Aorta (tissue), 5 donors: Measurements from ENCODE around the gene FZD1. TPM values are rescaled to one million over a fixed set of nuclear protein-coding genes. Genes with fewer than 3 reads are reported as not detected.

Experiments used
- ATAC-seq: fragments of 200-7000 bp; cut with Tn5 transposase; one replicate; pipeline ENCODE4 v1.9.1; 2022; ENCODE audit warnings: moderate library complexity; ENCODE audit not compliant: low FRiP score
- DNase-seq, 2 donors: peaks; one replicate each; pipeline ENCODE4 v3.0.0-alpha.2; 2020
- H3K27ac ChIP-seq, 2 donors: one replicate each; pipeline ENCODE4 v1.5.1; 2013; ENCODE audit warnings: low read length in 2 of 2, mild to moderate bottlenecking in 2 of 2, moderate library complexity in 2 of 2, control low read depth in 1 of 2, inconsistent platforms in 1 of 2, low read depth in 1 of 2
- H3K27me3 ChIP-seq, 2 donors: one replicate each; pipeline ENCODE4 v1.6.1; 2013; ENCODE audit warnings: control low read depth in 1 of 2, low read length in 1 of 2, mild to moderate bottlenecking in 1 of 2, moderate library complexity in 1 of 2; ENCODE audit not compliant: insufficient read depth in 2 of 2, control insufficient read depth in 1 of 2
- H3K36me3 ChIP-seq, 2 donors: one replicate each; pipeline ENCODE4 v1.6.1; 2013; ENCODE audit warnings: control low read depth in 1 of 2, low read length in 1 of 2, mild to moderate bottlenecking in 1 of 2; ENCODE audit not compliant: insufficient read depth in 2 of 2, control insufficient read depth in 1 of 2
- H3K4me1 ChIP-seq, 2 donors: one replicate each; pipeline ENCODE4 v1.6.1; 2013; ENCODE audit warnings: low read length in 2 of 2, control low read depth in 1 of 2, mild to moderate bottlenecking in 1 of 2, moderate library complexity in 1 of 2; ENCODE audit not compliant: insufficient read depth in 2 of 2, control insufficient read depth in 1 of 2
- H3K4me3 ChIP-seq, 2 donors: one replicate each; pipeline ENCODE4 v1.5.1; 2013; ENCODE audit warnings: low read length in 2 of 2, control low read depth in 1 of 2, mild to moderate bottlenecking in 1 of 2
- H3K9me3 ChIP-seq: one replicate; pipeline ENCODE4 v1.6.1; 2013; ENCODE audit warnings: mild to moderate bottlenecking, low read length; ENCODE audit not compliant: control insufficient read depth
- WGBS, 2 donors: extraction: QIAGEN DNeasy Blood & Tissue Kit; methylation state at CpG; one replicate each; pipeline ENCODE4 v1.1.7; 2013; 5-methylcytosine and 5-hydroxymethylcytosine counted together
- intact Hi-C, 2 donors: fragments of 100-400 bp; cut with DNase I; formaldehyde crosslinking; loops; one replicate each; pipeline versions ENCODE4 v1.14.2 to v1.15.0; 2022
- polyA plus RNA-seq, 2 donors: library from polyadenylated mRNA; stranded (reverse); fragments of 200-250 nt; gene quantifications; one replicate each; pipeline ENCODE4 v1.2.3, GENCODE V29; 2013
- total RNA-seq, 2 donors: library from RNA; stranded (reverse); fragmentation: NEBNext Ultra II Directional; extraction: Animal tissue kit (Norgen Biotek cat#: 25700); gene quantifications; one replicate each; pipeline ENCODE4 v1.2.1, GENCODE V29; 2021
- donor health status: healthy with polysubstance abuse.
- donor health status: Bipolar disorder and iron deficiency.
- donor health status: DM: no; HTN: no; CAD: no.
- donor health status: DM: no; HTN: no; CAD: no.
- donor health status: DM: yes; HTN: yes; CAD: no.

FZD1 gene
- total and polyA plus RNA-seq, 4 donors, result 8.8 to 49.2 (median 27.3) TPM

GRCh38 chr7:91250706-91251105, 13.5 kb upstream of the FZD1 start:
- Histone ChIP-seq H3K4me1 (no peaks in the 10 kb centered on the region), H3K9me3 (no peaks in the 10 kb centered on the region), H3K4me3 (no peak overlapping the region), H3K27ac (no peak overlapping the region), H3K36me3 (no peaks in the 10 kb centered on the region), H3K27me3 (no peaks in the 10 kb centered on the region)
- ATAC-seq (no peak), DNase-seq (no peak)
- WGBS, 2 donors, result 94 to 95% methylated on average over 4 of the region's 4 CpGs
- intact Hi-C loops, result no loop called here

- ATAC-seq (no peak), DNase-seq (no peak)
- Histone ChIP-seq H3K36me3 (no peaks in the 10 kb centered on the region), H3K27me3 (no peaks in the 10 kb centered on the region), H3K4me3 (no peak overlapping the region), H3K27ac (no peak overlapping the region), H3K9me3 (no peaks in the 10 kb centered on the region), H3K4me1 (no peaks in the 10 kb centered on the region)
- intact Hi-C loops, result no loop called here
- WGBS, 2 donors, result 96 to 98% methylated on average over 3 of the region's 3 CpGs
Measured at GRCh38 chr7:91251877-91252276, 12.4 kb upstream of the FZD1 start.

- WGBS, 2 donors, result 1% methylated on average over 32 of the region's 32 CpGs
- DNase-seq, result peak; percentile 71 to 88
- no peaks in the 10 kb centered on the region for H3K27me3 ChIP-seq
- H3K4me1 ChIP-seq, result no peaks in the 10 kb centered on the region
- no peaks in the 10 kb centered on the region for H3K36me3 ChIP-seq
- peak overlapping the region; percentile 36 to 74 for H3K27ac ChIP-seq
- intact Hi-C loops, result loop anchor here (5.0 to 10.0 kb wide), 4 partner anchors 176 to 371 kb away; no protein-coding TSS in a partner anchor
- peak overlapping the region; percentile 79 to 92 for H3K4me3 ChIP-seq
- H3K9me3 ChIP-seq, result no peaks in the 10 kb centered on the region
- peak; percentile 43 for ATAC-seq
Measured at GRCh38 chr7:91263384-91264045, 718 bp upstream of the FZD1 start.

GRCh38 chr7:91264924-91265681, 870 bp downstream of the FZD1 start:
- Histone ChIP-seq H3K4me1 (no peaks in the 10 kb centered on the region), H3K9me3 (no peaks in the 10 kb centered on the region), H3K27me3 (no peaks in the 10 kb centered on the region), H3K4me3 (peak overlapping the region; percentile 72 to 86), H3K27ac (peak overlapping the region; percentile 41 to 72), H3K36me3 (no peaks in the 10 kb centered on the region)
- DNase-seq (peak; percentile 74 to 86), ATAC-seq (peak; percentile 53)
- intact Hi-C loops, result loop anchor here (5.0 to 10.0 kb wide), 5 partner anchors 178 to 370 kb away; no protein-coding TSS in a partner anchor
- WGBS, 2 donors, result 0% methylated on average over 74 to 78 of the region's 78 CpGs

GRCh38 chr7:91265693-91266066, 1.4 kb downstream of the FZD1 start:
- H3K9me3 ChIP-seq, result no peaks in the 10 kb centered on the region
- ATAC-seq (no peak), DNase-seq (peak; percentile 56 to 77)
- intact Hi-C loops, result loop anchor here (5.0 to 10.0 kb wide), 3 partner anchors 181 to 369 kb away; no protein-coding TSS in a partner anchor
- H3K4me1 ChIP-seq, result no peaks in the 10 kb centered on the region
- no peaks in the 10 kb centered on the region for H3K27me3 ChIP-seq
- peak overlapping the region; percentile 41 to 72 for H3K27ac ChIP-seq
- 4 to 6% methylated on average over 30 to 31 of the region's 31 CpGs for WGBS, 2 donors
- no peaks in the 10 kb centered on the region for H3K36me3 ChIP-seq
- peak overlapping the region; percentile 72 to 86 for H3K4me3 ChIP-seq

GRCh38 chr7:91266067-91266688, 1.9 kb downstream of the FZD1 start:
- Histone ChIP-seq H3K27me3 (no peaks in the 10 kb centered on the region), H3K9me3 (no peaks in the 10 kb centered on the region), H3K4me1 (no peaks in the 10 kb centered on the region), H3K27ac (peak overlapping the region in 1 of 2 donors; percentile 41), H3K36me3 (no peaks in the 10 kb centered on the region), H3K4me3 (peak overlapping the region; percentile 72 to 86)
- ATAC-seq (no peak), DNase-seq (peak; percentile 72 to 89)
- WGBS, 2 donors, result 11 to 16% methylated on average over 43 of the region's 43 CpGs
- intact Hi-C loops, result loop anchor here (5.0 to 10.0 kb wide), 3 partner anchors 181 to 369 kb away; no protein-coding TSS in a partner anchor

GRCh38 chr7:91266689-91267090, 2.5 kb downstream of the FZD1 start:
- no peaks in the 10 kb centered on the region for H3K36me3 ChIP-seq
- no peaks in the 10 kb centered on the region for H3K27me3 ChIP-seq
- intact Hi-C loops, result loop anchor here (5.0 to 10.0 kb wide), 3 partner anchors 182 to 368 kb away; no protein-coding TSS in a partner anchor
- no peak for ATAC-seq
- WGBS, 2 donors, result 8 to 14% methylated on average over 20 of the region's 20 CpGs
- no peaks in the 10 kb centered on the region for H3K9me3 ChIP-seq
- no peaks in the 10 kb centered on the region for H3K4me1 ChIP-seq
- peak overlapping the region in 1 of 2 donors; percentile 41 for H3K27ac ChIP-seq
- peak overlapping the region; percentile 72 to 86 for H3K4me3 ChIP-seq
- DNase-seq, result no peak

GRCh38 chr7:91267171-91267955, 3.1 kb downstream of the FZD1 start:
- no peak for ATAC-seq
- no peaks in the 10 kb centered on the region for H3K36me3 ChIP-seq
- peak; percentile 55 to 79 for DNase-seq
- H3K9me3 ChIP-seq, result no peaks in the 10 kb centered on the region
- no peaks in the 10 kb centered on the region for H3K27me3 ChIP-seq
- peak overlapping the region in 1 of 2 donors; percentile 64 for H3K27ac ChIP-seq
- intact Hi-C loops, result loop anchor here (5.0 to 10.0 kb wide), 3 partner anchors 183 to 367 kb away; no protein-coding TSS in a partner anchor
- H3K4me3 ChIP-seq, result peak overlapping the region; percentile 72 to 86
- WGBS, 2 donors, result 6 to 9% methylated on average over 29 of the region's 29 CpGs
- no peaks in the 10 kb centered on the region for H3K4me1 ChIP-seq
